ENCODE measurements around the gene CXorf66.
"Not testable (repeated sequence)": the region's sequence is repeated elsewhere in the genome, so short reads cannot be mapped to it uniquely, and the experiment has no call there.

CXorf66 gene

DNA sequence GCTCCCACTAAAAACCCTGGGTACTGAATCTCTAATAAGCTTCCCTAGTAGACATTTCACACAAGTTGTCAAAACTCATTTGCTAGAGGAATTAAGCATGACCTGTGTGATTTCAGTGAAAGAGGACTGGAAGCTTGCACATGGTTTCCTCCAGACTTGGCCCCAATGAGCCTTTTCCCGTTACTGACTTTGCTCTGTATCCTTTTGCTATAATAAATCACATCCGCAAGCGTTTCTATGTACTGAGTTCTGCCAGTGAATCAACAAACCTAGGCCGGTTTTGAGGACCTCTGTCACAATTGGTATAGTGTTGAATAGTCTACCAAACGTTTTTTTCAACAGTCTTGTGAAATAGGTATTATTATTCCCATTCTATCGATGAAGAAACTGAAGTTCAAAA lies 40.6 kb downstream of the CXorf66 start:
- DNase-seq = no peak

DNA sequence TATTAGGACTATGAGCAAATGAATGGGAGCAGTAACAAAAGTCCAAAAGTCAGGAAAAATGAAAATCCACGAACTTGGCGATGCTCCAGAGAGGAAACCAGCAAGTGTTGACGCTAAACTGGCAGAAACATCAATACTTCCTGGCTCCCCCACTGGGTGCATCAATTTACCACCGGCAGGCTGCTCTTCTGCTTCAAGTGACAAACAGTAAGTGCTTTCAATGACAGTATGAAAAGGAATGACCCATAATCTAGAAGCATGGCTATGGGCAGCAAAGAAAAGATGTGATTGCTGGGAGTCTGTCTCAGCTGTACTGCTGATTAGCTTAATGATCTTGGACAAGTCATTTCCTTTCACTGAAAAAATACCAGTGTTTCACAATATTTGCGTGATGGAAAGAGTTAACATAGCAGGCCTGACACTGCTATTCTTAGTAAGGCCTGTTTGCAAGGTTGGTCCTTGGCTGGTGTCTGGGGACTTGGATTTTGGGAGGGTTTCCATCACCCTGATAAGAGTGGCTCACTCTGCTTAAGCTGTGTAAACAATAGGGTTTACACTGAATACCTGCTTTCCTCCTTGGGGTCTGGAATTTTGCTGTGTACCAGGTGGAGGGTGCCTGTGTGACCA lies 41.1 kb downstream of the CXorf66 start:
- DNase-seq = no peak

DNA sequence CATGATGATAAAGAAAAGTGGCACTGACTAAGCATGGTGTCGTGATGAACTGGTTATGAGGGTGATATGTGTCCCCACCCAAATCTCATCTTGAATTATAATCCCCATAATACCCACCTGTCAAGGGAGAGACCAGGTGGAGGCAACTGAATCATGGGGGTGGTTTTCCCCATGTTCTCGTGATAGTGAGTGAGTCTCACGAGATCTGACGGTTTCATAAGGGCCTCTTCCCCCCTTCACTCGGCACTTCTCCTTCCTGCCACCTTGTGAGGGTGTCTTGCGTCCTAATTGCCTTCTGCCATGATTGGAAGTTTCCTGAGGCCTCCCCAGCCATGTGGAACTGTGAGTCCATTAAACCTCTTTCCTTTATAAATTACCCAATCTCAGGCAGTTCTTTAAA lies 44.2 kb downstream of the CXorf66 start:
- not testable (repeated sequence) for DNase-seq

DNA sequence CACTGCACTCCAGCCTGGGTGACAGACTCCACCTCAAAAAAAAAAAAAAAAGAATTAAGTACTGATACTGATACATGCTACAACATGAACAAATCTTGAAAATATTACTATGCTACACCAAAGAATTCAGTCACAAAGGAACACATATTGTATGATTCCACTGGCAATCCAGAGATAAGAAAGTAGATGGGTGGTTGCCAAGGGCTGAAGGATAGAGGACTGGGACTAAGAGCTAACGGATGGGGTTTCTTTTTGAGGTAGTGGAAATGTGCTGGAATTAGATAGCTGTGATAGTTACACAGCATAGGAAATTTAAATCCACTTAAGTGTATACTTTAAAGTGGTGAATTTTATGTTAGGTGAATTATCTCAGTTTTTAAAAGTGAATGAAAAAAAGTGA lies 45.0 kb downstream of the CXorf66 start:
- DNase-seq = no peak

DNA sequence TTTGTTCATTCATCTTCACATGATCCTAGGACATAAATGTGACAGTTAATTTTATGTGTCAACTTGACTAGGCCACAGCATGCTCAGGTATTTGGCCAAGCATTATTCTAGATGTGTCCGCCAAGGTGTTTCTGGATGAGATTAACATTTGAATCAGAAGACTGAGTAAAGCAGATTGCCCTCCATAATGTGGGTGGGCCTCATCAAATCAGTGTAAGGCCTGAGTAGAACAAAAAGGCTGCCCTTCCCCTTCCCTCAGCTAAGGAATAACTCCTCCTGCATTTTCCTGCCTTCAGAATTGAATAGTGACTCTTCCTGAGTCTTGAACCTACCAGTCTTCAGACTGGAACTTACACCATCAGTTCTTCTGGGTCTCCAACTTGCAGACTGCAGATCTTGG lies 50.9 kb downstream of the CXorf66 start:
- no peak for DNase-seq

DNA sequence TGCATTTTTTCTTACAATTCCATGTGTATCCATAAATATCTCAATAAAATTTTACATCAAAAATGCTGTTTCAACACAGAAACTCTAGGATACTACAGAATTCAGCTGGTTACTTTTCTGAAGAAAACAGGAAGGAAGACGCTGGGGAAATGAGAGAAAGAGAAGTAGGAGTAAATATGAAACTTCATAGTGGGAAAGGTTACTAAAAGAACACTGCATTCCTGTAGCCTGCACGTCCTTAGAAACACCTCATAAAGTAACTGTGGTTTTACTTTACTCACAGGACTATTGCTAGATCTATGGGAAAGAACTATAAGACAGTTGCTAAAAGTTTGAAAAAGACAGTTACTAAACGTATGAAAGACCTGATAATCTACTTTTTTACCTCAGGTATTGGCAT lies 55.6 kb downstream of the CXorf66 start:
- DNase-seq = no peak

DNA sequence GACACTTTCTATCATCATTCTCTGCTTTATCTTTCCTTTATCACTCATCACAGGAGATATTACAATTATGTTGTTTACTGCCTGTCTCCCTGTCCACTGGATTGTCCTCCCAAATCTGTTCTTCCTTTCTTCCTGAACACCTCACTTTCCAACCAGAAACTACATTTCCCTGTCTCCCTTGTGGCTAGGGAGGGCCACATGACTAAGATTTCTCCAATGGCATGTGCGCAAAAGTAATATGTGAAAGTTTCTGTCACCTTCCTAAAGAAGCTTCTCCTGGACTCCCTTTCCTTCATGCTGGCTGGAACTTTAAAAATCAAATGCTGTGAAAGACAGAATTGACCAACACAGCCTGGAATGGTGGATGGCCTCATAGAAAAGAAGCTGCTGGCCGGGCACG lies 58.2 kb downstream of the CXorf66 start:
- DNase-seq = no peak

DNA sequence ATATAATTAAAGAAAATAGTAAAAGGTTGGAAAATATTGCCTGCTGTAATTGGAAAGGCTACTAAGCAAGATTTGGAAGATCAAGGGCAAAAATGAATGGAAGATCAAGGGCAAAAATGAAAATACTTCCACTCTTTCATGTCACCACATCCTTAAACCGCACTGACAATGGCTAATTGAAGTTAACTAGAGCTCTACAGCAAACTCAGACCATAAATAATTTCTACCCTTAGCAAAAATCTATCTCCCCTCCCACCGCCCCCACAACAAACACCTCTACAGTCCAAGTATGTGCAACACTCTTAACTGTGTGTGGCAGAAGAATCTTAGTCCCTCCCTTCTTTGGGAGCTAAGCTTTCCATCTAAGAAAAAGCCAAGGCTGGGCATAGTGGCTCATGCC lies 59.6 kb downstream of the CXorf66 start:
- no peak for DNase-seq
